HG03342 (cell line): ENCODE results near the gene PNMA6E.

Source experiments
- ATAC-seq: cut with Tn5 transposase; IDR thresholded peaks from one replicate; pipeline ENCODE4 v1.9.1; 2021; ENCODE audit warnings: mild to moderate bottlenecking, moderate library complexity; ENCODE audit not compliant: unreplicated experiment

The PNMA6E gene

GRCh38 chrX:153401133-153401764 lies at the start of gene PNMA6E:
Gene PNMA6E (minus strand): TSS chrX:153401350. CDS start chrX:153398849, 2,501 bp downstream.
- no peak for ATAC-seq

DNA sequence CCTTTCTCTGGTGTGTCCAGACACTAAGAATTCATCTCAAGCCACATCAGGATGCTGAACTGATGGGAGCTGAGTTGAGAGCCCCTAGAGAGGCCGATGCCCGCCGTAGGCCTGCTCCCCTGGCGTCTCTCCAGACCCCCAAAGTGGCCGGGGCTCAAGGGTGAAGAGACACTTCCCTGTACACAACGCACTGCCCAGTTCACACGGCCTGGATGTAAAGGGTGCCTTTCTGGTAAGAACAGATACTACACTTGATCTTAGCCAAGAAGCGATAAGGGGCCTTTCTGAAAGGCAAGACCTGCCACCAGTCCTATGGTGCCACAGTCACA lies 49.8 kb upstream of the PNMA6E start:
- no peak for ATAC-seq

- ATAC-seq = no peak
Observed at GRCh38 chrX:153450114-153450948, 49.2 kb upstream of the PNMA6E start.

GRCh38 chrX:153449368-153450113 lies 48.4 kb upstream of the PNMA6E start:
- ATAC-seq = no peak

DNA sequence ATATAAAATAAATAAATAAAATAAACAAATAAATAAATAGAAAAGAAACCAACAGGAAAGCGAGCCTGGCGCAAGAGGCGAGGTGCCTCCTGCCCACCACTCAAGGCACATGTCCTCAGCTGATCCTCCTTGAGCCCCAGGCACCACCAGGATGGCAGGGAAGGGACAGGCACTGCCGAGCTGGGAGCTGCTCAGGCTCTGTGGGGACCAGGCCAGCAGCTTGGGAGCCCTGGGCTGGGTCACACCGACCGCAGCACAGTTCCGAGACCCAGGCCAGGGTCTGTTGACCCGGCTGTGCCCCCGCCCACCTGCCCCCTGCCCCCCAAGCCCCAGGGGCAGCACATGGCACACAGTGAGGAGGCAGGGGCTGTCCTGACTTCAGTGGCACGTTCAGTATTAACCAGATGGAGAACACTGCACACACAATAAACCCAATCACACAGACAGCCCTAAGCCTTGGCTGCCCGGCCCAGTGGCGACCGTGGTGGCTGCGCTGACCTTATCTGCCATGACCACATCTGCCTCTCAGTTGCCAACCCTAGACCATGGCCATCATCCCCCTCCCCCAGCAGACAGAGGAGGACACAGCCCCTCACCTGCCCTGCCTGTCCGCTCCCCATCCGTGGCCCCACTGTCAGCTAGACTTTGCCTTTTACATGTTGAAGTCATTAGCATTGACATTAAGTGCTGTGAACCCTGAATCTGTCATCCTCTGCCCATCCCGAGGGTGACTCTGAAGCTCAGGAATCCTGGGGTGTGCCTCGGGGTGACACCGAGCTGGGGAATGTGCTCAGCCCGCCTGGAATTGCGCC lies 47.6 kb upstream of the PNMA6E start:
- no peak for ATAC-seq

DNA sequence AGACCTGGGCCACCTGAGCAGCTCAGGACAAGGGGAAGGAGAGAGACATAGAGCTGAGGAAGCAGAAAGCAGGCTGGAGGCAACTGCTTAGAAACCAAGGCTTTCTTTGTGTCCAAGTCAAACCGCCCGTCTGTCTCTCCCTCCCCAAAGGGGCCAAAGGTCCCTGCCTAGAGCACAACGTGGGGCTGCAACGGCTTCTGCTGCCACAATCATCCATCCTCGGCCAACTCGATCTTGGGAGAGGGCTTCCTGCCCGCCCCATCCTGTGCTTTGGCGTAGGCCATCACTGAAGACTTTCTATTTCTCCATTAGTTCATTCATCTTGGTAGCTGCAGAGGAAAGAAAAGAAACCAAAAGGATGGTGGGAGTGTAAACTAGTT lies 46.4 kb upstream of the PNMA6E start:
- ATAC-seq = no peak

GRCh38 chrX:153446950-153447580 lies 45.9 kb upstream of the PNMA6E start:
- ATAC-seq = no peak

GRCh38 chrX:153446636-153446936 lies 45.4 kb upstream of the PNMA6E start:
- no peak for ATAC-seq

DNA sequence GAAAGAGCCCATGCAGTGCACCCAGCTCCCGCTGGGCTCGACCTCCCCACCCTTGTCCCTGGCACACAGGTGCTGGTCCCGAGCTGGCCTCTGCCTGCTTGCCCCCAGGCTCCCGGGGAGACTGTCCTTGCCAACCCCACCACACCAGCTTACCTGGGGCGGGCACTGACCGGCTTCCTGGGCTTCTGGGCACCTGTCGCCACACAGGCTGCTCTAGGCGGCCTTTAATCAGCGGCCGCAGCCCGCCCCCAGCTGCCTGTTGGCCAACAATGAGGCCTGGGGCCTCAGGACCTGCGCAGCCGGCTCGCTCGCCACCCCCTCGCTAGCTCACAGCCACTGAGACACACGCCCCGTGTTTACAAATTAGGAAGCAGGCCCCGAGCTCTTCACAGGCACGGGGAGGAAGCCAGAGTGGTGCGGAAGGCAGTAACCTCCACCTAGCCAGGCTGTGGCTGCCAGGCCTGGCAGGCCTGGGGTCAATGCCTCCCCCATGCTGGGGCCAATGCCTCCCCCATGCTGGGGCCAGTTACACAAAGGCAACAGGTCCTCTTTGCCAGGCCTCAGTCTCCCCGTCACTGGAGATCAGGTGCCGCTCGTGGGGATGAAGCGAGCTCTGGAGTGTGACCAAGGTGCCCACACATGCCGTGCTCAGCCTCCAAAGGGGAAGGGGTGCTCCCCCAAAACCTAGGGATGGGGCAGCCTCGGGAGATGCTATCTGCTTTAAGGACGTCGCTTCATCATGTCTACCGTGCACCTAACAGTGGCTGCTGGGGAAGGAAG lies 44.9 kb upstream of the PNMA6E start, which contains the start of gene TREX2:
TSS of gene TREX2 (minus strand) at position 201 of the 780 bp plus-strand sequence. CDS start 626 bp downstream, outside the sequence.
- no peak for ATAC-seq

GRCh38 chrX:153445106-153445855 lies 44.1 kb upstream of the PNMA6E start:
- no peak for ATAC-seq

- ATAC-seq = no peak
Observed at GRCh38 chrX:153444333-153445011, 43.3 kb upstream of the PNMA6E start.

DNA sequence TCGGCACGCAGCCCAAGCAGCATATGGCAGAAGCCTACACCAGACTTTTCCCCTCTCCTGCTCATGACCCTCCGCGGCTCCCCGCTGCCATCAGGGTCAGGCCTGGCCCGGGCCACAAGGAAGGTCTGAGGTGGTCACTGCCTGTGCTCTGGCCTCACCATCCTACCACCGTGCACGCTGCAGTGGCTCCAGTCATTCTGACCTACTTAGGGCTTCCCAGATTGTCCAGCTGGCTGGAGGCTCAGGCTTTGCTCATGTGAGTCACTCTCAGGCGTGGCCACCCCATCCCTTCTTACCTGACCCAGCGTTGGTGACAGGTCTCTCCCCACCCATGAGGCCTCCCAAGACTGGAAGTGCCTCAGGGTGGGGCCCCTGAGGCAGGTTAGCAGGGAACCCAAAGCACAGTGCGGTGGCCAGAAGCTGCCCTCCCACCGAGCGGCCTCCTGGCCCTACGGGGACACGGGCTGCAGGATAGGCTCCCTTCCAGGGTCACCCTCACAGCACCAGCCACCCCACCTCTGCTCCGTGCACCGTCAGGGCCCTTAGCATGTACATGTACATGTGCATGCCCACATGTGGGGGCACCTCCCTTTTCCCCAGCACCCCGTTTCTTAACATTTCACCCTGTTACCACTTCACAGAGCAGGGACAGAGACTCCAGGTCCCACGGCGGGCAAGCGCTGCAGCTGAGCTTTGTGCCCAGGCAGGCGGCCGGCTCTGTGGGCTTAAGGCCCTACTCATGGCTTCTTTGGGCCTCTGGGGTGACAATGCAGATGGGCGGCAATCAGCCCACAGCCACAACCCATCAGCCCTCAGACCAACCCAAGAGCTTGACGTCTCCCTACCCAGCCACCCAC lies 42.6 kb upstream of the PNMA6E start:
- ATAC-seq = no peak

GRCh38 chrX:153442463-153442862 lies 41.3 kb upstream of the PNMA6E start:
- ATAC-seq = no peak

DNA sequence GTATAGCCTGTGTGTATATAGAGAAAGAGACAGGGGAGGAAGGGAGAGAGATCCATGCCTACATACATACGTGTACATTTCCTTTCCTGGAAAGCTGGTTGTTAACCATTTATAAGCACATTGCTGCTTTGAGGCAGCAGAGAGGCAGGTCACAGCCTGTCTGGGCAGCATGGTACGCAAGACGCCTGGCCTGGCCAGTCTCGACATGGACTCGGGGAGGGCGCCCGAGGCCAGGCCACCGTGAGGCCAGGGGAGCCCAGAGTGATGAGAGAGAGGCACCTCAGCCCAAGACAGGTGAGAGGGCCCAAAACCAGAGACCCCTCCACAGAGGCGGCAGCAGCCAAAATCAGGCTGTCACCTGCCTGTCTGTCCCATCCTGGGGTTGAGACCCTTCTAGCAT lies 40.8 kb upstream of the PNMA6E start:
- no peak for ATAC-seq

DNA sequence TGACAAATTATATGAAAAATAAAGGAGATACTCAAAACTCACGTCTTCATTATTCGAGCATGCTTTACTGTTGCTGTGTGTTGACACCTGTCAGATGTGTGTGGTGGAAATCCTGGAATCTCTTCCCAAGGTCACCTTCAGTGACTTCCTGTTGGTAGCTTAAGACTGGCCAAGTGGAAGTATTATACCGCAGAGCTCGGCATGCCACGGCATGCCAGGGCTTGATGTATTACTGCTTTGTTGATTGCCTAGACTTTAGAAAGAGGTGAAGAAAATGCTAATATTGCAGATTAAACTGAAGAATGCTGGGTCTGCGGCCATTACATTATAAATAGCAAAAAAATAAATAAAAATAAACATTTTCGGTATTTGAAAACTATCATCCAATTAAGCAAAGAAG lies 40.1 kb upstream of the PNMA6E start:
- ATAC-seq = no peak

DNA sequence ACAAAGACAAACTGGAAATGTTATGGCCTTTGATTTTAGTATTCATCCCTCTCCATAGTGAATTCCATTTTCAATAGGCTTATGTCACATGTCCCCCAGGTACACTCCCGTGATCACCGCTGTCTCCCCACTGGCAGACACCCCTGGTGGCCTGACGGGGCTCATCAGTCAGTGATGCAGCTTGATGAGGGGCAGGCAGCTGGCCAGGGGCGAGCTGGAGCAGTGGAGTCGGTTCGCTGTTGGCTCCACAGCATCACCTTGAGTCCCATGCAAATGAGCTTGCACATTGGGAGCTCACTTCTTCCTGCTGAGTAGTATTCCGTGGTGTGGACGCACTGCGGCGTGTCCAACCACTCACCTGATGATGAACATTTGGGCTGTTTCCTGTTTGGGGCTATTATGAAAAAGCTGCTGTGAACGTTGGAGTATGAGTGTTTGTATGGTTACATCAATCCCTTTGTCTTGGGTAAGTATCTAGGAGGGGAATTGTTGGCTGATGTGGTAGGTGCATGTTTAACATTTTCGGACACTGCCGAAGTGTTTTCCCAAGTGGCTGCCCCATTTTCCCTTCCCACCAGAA lies 39.5 kb upstream of the PNMA6E start:
- no peak for ATAC-seq

DNA sequence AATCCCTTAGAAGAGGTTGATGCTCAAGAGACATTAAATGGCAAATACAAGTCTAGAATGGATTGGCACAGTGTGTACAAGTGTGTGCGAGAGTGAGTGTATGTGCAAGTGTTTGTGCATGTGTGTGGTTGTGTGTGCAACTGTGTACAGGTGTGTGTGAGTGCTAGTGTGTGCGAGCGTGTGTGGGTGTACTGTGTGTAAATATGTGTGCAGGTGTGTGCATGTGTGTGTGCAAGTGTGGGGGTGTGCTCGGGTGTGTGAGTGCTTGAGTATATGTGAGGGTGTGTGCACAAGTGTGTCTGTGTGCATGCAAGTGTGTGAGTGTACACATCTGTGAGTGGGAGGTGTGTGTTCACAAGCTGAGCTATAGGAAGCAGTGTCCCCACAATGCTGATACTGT lies 38.8 kb upstream of the PNMA6E start:
- ATAC-seq = no peak
